GM23338 (cell line): Measurements from ENCODE around the gene SELPLG. TPM values are rescaled to one million over a fixed set of nuclear protein-coding genes. Genes with fewer than 3 reads are reported as not detected.

Experiments used
- ATAC-seq: fragments of 200-7000 bp; cut with Tn5 transposase; 3 replicates; pipeline ENCODE4 v1.9.1; 2020
- DNase-seq: peaks from one replicate; pipeline ENCODE4 v3.0.0-alpha.2; 2015; ENCODE audit warnings: low spot score
- H2AFZ ChIP-seq: fragments of 200-600 bp; sonication (generic); 2 replicates; pipeline ENCODE4 v1.8.0; 2016; ENCODE audit warnings: antibody characterized with exemption, mild to moderate bottlenecking, moderate library complexity
- H3F3A ChIP-seq: fragments of 200-600 bp; sonication (generic); replicated peaks from 2 replicates; pipeline ENCODE4 v1.8.0; 2017; ENCODE audit warnings: antibody characterized with exemption, mixed run types, low read depth
- H3K27ac ChIP-seq: fragments of 200-600 bp; sonication (generic); 2 replicates; pipeline ENCODE4 v1.6.1; 2016; ENCODE audit warnings: low read depth
- H3K27me3 ChIP-seq: fragments of 200-600 bp; sonication (generic); 2 replicates; pipeline ENCODE4 v1.8.0; 2016; ENCODE audit warnings: mild to moderate bottlenecking, mixed run types, moderate library complexity; ENCODE audit not compliant: insufficient read depth
- H3K36me3 ChIP-seq: fragments of 200-600 bp; sonication (generic); 2 replicates; pipeline ENCODE4 v1.8.0; 2016; ENCODE audit warnings: mild to moderate bottlenecking; ENCODE audit not compliant: insufficient read depth
- H3K4me1 ChIP-seq: fragments of 200-600 bp; sonication (generic); 2 replicates; pipeline ENCODE4 v1.8.0; 2016; ENCODE audit warnings: mild to moderate bottlenecking, moderate library complexity; ENCODE audit not compliant: insufficient read depth
- H3K4me2 ChIP-seq: fragments of 200-600 bp; sonication (generic); 2 replicates; pipeline ENCODE4 v1.7.1; 2017; ENCODE audit warnings: mixed run types
- H3K4me3 ChIP-seq: fragments of 200-600 bp; sonication (generic); 2 replicates; pipeline ENCODE4 v1.6.1; 2016; ENCODE audit warnings: mixed run types
- H3K79me2 ChIP-seq: fragments of 200-600 bp; sonication (generic); replicated peaks from 2 replicates; pipeline ENCODE4 v1.8.0; 2017; ENCODE audit warnings: mild to moderate bottlenecking; ENCODE audit not compliant: insufficient read depth
- H3K9me2 ChIP-seq: fragments of 200-600 bp; sonication (generic); 2 replicates; pipeline ENCODE4 v1.8.0; 2017; ENCODE audit not compliant: insufficient read depth
- H4K20me1 ChIP-seq: fragments of 200-600 bp; sonication (generic); replicated peaks from 2 replicates; pipeline ENCODE4 v1.8.0; 2017; ENCODE audit warnings: mild to moderate bottlenecking; ENCODE audit not compliant: insufficient read depth
- H3K27ac Mint-ChIP-seq: 2 replicates; pipeline ENCODE4 v1.8.0; 2020; ENCODE audit warnings: inconsistent platforms, mild to moderate bottlenecking, moderate library complexity, mixed read lengths
- H3K27me3 Mint-ChIP-seq: 3 replicates; pipeline ENCODE4 v1.8.0; 2022; ENCODE audit warnings: low read depth, mild to moderate bottlenecking, moderate library complexity, mixed read lengths, inconsistent platforms; ENCODE audit not compliant: insufficient read depth, poor library complexity
- H3K36me3 Mint-ChIP-seq: 3 replicates; pipeline ENCODE4 v1.8.0; 2021; ENCODE audit warnings: low read depth, mild to moderate bottlenecking, inconsistent platforms, moderate library complexity, mixed read lengths
- H3K4me1 Mint-ChIP-seq: 3 replicates; pipeline ENCODE4 v1.8.0; 2020; ENCODE audit warnings: mild to moderate bottlenecking, inconsistent platforms, mixed read lengths
- H3K4me3 Mint-ChIP-seq: 3 replicates; pipeline ENCODE4 v1.8.0; 2021; ENCODE audit warnings: moderate library complexity, mild to moderate bottlenecking, inconsistent platforms, mixed read lengths
- H3K9me3 Mint-ChIP-seq: 3 replicates; pipeline ENCODE4 v1.8.0; 2020; ENCODE audit warnings: moderate library complexity, mild to moderate bottlenecking, inconsistent platforms, mixed read lengths
- CREB1 ChIP-seq: fragments of 250-450 bp; sonication (Bioruptor Pico); IDR thresholded peaks from 2 replicates; pipeline ENCODE4 v1.5.0; 2020; ENCODE audit warnings: low read depth, mild to moderate bottlenecking, moderate library complexity
- ETS1 ChIP-seq: IDR thresholded peaks from 2 replicates; pipeline ENCODE4 v1.6.1; 2016; ENCODE audit warnings: antibody characterized with exemption
- EZH2 ChIP-seq: fragments of 200-600 bp; sonication (generic); IDR thresholded peaks from one replicate; pipeline ENCODE4 v1.8.0; 2017; ENCODE audit warnings: antibody characterized with exemption, mild to moderate bottlenecking, low read depth; ENCODE audit not compliant: unreplicated experiment
- EZH2phosphoT487 ChIP-seq: fragments of 200-600 bp; sonication (generic); IDR thresholded peaks from one replicate; pipeline ENCODE4 v1.8.1; 2018; ENCODE audit warnings: antibody characterized with exemption; ENCODE audit not compliant: unreplicated experiment
- JUNB ChIP-seq: IDR thresholded peaks from one replicate; pipeline ENCODE4 v1.6.1; 2016; ENCODE audit warnings: antibody characterized with exemption; ENCODE audit not compliant: unreplicated experiment
- NANOG ChIP-seq: IDR thresholded peaks from 2 replicates; pipeline ENCODE4 v1.6.1; 2016; ENCODE audit warnings: antibody characterized with exemption, borderline replicate concordance
- POLR2AphosphoS5 ChIP-seq: IDR thresholded peaks from 2 replicates; pipeline ENCODE4 v1.6.1; 2016; ENCODE audit warnings: antibody characterized with exemption, low read depth
- STAT1 ChIP-seq: IDR thresholded peaks from one replicate; pipeline ENCODE4 v1.6.1; 2016; ENCODE audit warnings: antibody characterized with exemption; ENCODE audit not compliant: unreplicated experiment
- ZNF114 ChIP-seq: fragments of 250-450 bp; sonication (Bioruptor Pico); IDR thresholded peaks from 2 replicates; pipeline ENCODE4 v1.5.0; 2020; ENCODE audit warnings: mild to moderate bottlenecking, moderate library complexity
- ZNF331 ChIP-seq: fragments of 250-450 bp; sonication (Bioruptor Pico); IDR thresholded peaks from 2 replicates; pipeline ENCODE4 v1.5.0; 2020; ENCODE audit warnings: low read depth, mild to moderate bottlenecking, moderate library complexity
- ZNF462 ChIP-seq: fragments of 250-450 bp; sonication (Bioruptor Pico); IDR thresholded peaks from 2 replicates; pipeline ENCODE4 v1.5.0; 2020; ENCODE audit warnings: mild to moderate bottlenecking, moderate library complexity
- polyA plus RNA-seq: library from polyadenylated mRNA; unstranded; fragments of >200 nt; fragmentation: Nextera tagmentation; extraction: Ambion mirVana; gene quantifications from 2 replicates; pipeline ENCODE4 v1.2.1, GENCODE V29; 2016
- total RNA-seq: library from RNA; depleted of rRNA; stranded (reverse); fragments of >200 nt; shearing (Covaris generic); gene quantifications from 2 replicates; pipeline ENCODE4 v1.2.3, GENCODE V29; 2014
- TF ChIP-seq, protein P1 (sequence below): IDR thresholded peaks from one replicate; pipeline ENCODE4 v1.6.1; 2018; ENCODE audit warnings: antibody characterized with exemption; ENCODE audit not compliant: unreplicated experiment
- TF ChIP-seq, protein P2 (sequence below), 2 experiments: fragments of 200-600 bp in 1 of 2; sonication (generic) in 1 of 2; conservative IDR thresholded peaks; 2 replicates each; pipeline versions ENCODE4 v1.5.1 to v1.6.1; 2016 to 2017; ENCODE audit warnings: antibody characterized with exemption in 2 of 2, low read depth in 2 of 2, mild to moderate bottlenecking in 2 of 2, moderate library complexity in 1 of 2

SELPLG gene
- total and polyA plus RNA-seq, 2 experiments from 2014 or later: 0.16 to 0.56 TPM

DNA sequence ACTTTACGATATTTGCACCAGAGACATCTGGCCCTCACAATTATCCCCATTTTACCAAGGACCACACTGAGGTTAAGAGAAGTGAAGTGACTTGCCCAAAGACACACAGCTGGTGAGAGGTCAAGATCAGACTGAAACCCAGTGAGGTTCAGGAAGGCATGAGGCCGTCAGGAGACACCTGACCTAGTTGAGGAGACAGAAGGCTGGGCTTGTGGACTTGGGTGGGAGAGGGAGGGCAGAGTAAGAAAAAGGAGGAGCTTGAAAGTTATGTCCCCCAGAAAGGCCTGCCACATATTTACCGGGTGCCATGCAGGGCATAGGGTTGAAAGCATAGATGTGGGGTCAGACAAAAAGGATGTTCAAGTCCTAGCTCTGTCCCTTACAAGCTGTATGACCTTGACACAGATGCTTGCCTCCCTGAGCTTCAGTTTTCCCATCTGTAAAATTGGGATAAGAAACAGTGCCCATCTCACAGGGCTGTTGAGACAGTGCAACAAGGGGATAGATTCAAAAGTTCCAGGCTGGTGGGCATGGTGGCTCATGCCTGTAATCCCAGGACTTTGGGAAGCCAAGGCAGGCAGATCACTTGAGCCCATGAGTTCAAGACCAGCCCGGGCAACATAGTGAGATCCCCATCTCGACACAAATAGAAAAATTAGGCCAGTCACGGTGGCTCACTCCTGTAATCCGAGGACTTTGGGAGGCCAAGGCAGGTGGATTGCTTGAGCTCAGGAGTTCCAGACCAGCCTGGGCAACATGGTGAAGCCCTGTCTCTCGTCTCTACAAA lies 6.4 kb downstream of the SELPLG start:
- Histone ChIP-seq H3F3A (0 out of 2 replicates have a peak, but pooled peaks cover 4% of the 10 kb centered on the region), H3K79me2 (no peaks in the 10 kb centered on the region), H3K27ac (no peak overlapping the region), H3K4me2 (no peak overlapping the region), H3K4me3 (no peak overlapping the region), H4K20me1 (no peaks in the 10 kb centered on the region), H3K27me3 (no peaks in the 10 kb centered on the region), H3K9me2 (peaks cover 7% of the 10 kb centered on the region; the same call in 1 of the 2 replicates), H3K4me1 (peaks cover 9% of the 10 kb centered on the region; the same call in 1 of the 2 replicates), H2AFZ (no peak overlapping the region), H3K36me3 (no peaks in the 10 kb centered on the region)
- H3K9me3 Mint-ChIP-seq: 0 out of 3 replicates have a peak, but pooled peaks cover 2% of the 10 kb centered on the region
- no peak for ATAC-seq
- H3K4me1 Mint-ChIP-seq: peaks cover 27% of the 10 kb centered on the region
- DNase-seq: no peak
- no peak overlapping the region for H3K27ac Mint-ChIP-seq
- H3K27me3 Mint-ChIP-seq: peaks cover 11% of the 10 kb centered on the region
- H3K4me3 Mint-ChIP-seq: no peak overlapping the region
- no peak for TF ChIP-seq ETS1
- no peak for TF ChIP-seq ZNF114
- no peak for TF ChIP-seq ZNF331 (CRISPR knock-in tag)
- TF ChIP-seq ZNF462 (CRISPR knock-in tag): no peak
- no peak for TF ChIP-seq STAT1
- TF ChIP-seq, protein P1, sequence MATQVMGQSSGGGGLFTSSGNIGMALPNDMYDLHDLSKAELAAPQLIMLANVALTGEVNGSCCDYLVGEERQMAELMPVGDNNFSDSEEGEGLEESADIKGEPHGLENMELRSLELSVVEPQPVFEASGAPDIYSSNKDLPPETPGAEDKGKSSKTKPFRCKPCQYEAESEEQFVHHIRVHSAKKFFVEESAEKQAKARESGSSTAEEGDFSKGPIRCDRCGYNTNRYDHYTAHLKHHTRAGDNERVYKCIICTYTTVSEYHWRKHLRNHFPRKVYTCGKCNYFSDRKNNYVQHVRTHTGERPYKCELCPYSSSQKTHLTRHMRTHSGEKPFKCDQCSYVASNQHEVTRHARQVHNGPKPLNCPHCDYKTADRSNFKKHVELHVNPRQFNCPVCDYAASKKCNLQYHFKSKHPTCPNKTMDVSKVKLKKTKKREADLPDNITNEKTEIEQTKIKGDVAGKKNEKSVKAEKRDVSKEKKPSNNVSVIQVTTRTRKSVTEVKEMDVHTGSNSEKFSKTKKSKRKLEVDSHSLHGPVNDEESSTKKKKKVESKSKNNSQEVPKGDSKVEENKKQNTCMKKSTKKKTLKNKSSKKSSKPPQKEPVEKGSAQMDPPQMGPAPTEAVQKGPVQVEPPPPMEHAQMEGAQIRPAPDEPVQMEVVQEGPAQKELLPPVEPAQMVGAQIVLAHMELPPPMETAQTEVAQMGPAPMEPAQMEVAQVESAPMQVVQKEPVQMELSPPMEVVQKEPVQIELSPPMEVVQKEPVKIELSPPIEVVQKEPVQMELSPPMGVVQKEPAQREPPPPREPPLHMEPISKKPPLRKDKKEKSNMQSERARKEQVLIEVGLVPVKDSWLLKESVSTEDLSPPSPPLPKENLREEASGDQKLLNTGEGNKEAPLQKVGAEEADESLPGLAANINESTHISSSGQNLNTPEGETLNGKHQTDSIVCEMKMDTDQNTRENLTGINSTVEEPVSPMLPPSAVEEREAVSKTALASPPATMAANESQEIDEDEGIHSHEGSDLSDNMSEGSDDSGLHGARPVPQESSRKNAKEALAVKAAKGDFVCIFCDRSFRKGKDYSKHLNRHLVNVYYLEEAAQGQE: no peak
- TF ChIP-seq CREB1 (CRISPR knock-in tag): no peak
- no peak for TF ChIP-seq JUNB
- TF ChIP-seq, protein P2, sequence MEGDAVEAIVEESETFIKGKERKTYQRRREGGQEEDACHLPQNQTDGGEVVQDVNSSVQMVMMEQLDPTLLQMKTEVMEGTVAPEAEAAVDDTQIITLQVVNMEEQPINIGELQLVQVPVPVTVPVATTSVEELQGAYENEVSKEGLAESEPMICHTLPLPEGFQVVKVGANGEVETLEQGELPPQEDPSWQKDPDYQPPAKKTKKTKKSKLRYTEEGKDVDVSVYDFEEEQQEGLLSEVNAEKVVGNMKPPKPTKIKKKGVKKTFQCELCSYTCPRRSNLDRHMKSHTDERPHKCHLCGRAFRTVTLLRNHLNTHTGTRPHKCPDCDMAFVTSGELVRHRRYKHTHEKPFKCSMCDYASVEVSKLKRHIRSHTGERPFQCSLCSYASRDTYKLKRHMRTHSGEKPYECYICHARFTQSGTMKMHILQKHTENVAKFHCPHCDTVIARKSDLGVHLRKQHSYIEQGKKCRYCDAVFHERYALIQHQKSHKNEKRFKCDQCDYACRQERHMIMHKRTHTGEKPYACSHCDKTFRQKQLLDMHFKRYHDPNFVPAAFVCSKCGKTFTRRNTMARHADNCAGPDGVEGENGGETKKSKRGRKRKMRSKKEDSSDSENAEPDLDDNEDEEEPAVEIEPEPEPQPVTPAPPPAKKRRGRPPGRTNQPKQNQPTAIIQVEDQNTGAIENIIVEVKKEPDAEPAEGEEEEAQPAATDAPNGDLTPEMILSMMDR (conservative IDR thresholded peaks at IDR 0.05; ENCODE audit: low read depth in 2 of 2): no peak
- TF ChIP-seq POLR2AphosphoS5: no peak
- TF ChIP-seq EZH2: no peak
- no peak for TF ChIP-seq EZH2phosphoT487
- no peak for TF ChIP-seq NANOG
- H3K36me3 Mint-ChIP-seq: peaks cover 3% of the 10 kb centered on the region; the same call in 1 of the 3 replicates
